Measurements from ENCODE around the gene DOCK3.
"Not testable (repeated sequence)": the region's sequence is repeated elsewhere in the genome, so short reads cannot be mapped to it uniquely, and the experiment has no call there.

DOCK3 gene

GRCh38 chr3:51139616-51140015 lies 464.9 kb downstream of the DOCK3 start:
- DNase-seq = no peak

DNA sequence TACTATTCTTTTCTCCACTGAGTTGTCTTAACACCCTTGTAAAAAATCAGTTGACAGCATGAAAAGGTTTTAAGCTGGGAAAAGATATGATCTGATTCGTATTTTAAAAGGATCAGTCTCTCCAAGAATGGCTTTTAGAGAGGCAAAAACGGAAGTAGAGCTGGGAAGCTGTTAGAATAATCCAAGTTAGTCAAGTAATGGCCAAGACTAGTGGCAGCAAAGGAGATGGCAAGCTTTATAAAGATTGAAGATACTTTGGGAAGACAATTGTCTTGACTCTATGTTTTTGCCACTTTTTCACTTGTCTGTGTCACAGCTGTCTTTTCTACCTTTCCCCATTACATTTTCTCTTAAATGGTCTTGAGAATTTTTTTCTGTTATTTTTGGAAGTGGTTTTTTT lies 466.8 kb downstream of the DOCK3 start:
- DNase-seq = no peak

GRCh38 chr3:51145811-51146585 lies 471.3 kb downstream of the DOCK3 start:
- no peak for DNase-seq

GRCh38 chr3:51146781-51147180 lies 472.1 kb downstream of the DOCK3 start:
- DNase-seq = no peak

- no peak for DNase-seq
Observed at GRCh38 chr3:51156147-51156546, 481.4 kb downstream of the DOCK3 start.

- no peak for DNase-seq
Observed at GRCh38 chr3:51163051-51163450, 488.3 kb downstream of the DOCK3 start.

DNA sequence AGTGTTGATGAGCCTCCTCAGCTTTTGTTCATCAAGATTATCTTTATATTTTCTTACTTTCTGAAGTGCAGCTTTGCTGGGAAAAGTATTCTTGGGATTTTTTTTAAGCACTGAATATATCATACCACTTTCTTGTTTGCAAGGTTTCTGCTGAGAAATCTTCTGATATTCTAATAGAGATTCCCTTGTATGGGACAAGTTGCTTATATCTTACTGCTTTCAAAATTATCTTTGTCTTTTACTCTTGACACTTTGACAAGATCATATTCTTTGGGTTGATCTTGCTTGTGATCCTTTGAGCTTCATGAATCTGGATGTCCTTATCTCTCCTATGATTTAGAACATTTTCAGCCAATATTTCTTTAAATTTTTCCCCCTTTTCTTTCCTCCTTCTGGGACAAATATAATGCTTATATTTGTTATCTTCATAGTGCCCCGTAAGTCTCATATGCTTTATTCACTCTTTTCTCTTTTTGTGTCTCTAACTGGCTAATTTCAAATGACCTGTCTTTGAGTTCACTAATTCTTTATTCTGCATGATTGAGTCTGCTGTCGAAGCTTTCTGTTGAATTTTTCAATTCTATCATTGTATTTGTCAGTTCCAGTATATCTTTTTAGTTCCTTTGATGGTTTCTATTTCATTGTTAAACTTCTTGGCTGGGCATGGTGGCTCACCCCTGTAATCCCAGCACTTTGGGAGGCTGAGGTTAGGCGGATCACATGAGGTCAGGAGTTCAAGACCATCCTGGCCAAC lies 499.0 kb downstream of the DOCK3 start:
- DNase-seq = no peak

GRCh38 chr3:51176923-51177322 lies 502.2 kb downstream of the DOCK3 start:
- no peak for DNase-seq

DNA sequence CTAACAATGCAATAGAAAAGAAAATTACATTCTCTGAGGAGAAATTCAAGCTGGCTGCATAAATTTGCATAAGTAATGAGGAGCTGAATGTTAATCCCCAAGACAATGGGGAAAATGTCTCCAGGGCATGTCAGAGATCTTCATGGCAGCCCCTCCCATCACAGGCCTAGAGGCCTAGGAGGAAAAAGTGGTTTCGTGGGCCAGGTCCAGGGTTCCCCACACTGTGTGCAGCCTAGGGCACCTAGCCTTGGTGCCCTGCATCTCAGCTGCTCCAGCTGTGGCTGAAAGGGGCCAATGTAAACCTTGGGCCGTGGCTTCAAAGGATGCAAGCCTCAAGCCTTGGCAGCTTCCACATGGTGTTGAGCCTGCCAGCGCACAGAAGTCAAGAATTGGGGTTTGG lies 511.7 kb downstream of the DOCK3 start:
- not testable (repeated sequence) for DNase-seq

DNA sequence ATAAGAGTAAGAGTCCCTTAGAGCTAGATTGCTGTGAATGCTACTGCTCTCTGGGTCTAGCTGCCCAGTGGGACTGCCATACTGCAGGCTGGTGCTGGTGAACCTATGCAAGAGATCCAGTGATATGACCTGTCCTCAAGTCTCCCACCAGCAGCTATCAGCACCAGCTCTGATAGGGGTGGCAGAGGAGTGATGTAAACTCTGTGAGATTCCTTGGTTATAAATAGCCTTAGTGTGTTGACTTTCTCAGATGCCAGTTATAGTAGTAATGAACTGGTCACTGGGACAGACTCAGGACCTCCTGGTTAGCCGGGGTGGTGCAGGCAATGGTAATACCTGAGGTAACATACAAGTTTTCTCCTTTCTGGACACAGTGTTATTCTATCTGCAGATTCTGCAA lies 515.5 kb downstream of the DOCK3 start:
- no peak for DNase-seq

GRCh38 chr3:51190827-51191226 lies 516.1 kb downstream of the DOCK3 start:
- no peak for DNase-seq

- no peak for DNase-seq
Observed at GRCh38 chr3:51191768-51192167, 517.0 kb downstream of the DOCK3 start.

DNA sequence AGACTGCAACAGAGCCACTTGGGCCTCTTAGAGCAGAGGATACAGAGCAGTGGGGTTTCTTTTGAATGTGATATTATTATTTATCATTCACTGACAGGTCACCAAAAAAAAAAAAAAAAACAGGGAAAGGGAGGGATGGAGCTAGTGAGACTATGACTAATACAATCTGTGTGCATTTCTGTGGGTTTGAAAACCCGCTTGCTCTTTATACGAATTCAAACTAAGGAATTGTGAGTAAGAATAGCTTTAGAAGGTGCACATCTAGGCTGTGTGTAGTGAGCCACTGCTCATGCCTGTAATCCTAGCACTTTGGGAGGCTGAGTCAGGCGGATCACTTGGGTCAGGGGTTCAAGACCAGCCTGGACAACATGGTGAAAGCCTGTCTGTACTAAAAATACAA lies 523.8 kb downstream of the DOCK3 start:
- DNase-seq = no peak

GRCh38 chr3:51199296-51199695 lies 524.6 kb downstream of the DOCK3 start:
- DNase-seq = not testable (repeated sequence)

- no peak for DNase-seq
Observed at GRCh38 chr3:51216291-51216690, 541.6 kb downstream of the DOCK3 start.

- DNase-seq = no peak
Observed at GRCh38 chr3:51221959-51222358, 547.2 kb downstream of the DOCK3 start.

DNA sequence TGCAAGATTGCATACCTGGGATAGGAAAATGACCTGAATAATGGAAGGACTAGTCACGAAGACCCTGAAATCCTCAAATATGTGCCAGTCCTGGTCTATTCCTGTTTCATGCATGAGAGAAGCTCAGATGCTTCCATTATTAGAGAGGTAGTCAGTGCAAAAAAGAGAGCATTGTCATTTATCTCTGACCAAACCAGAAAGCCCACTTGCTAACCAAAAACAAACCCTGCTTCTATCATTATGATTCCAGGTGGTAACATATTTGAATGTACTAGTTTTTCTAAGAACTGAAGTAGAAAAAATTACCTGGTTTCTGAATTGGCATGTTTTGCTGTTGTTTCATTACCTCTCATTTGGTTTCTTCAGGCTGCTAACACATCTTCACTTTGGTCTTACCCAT lies 549.6 kb downstream of the DOCK3 start:
- no peak for DNase-seq

DNA sequence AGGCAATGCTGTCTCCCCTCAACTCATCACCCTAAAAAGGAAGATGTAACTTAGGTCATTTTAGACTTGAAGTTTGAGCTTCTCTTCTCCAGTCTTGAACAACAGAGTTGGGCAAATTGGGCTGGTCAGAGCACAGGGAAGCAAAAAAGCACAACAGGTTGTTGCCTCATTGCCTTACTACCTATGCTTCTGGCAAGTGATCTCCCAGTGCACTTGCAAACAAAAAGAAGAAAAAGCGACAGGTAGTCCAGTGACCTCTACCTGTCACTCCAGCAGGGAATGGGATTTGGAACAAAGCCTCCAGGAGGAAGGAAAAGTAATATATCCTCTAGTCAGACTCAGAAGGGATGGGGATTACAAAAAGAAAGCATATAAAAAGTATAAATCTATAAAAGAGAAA lies 550.1 kb downstream of the DOCK3 start:
- DNase-seq = no peak

DNA sequence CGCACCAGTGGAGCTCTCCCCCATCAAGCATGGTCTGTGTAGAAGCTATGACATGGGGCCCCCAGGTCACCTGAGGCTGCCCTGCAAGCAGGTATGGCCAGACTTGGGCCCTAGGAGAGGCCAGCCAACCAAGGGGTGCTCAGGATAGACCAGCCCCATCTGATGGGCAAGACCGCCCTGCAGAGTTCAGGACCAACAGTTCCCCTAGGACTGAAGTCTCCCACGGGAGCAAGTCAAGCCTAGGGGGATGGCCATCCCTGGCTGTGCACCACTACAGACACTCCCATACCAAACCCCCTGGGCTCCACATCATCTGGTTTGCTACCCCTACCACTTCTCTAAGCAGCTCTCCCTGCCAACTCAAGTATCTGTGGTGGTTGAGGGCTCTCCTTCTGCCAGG lies 568.2 kb downstream of the DOCK3 start:
- DNase-seq = no peak

- DNase-seq = no peak
Observed at GRCh38 chr3:51243924-51244323, 569.2 kb downstream of the DOCK3 start.

- no peak for DNase-seq
Observed at GRCh38 chr3:51245867-51246266, 571.1 kb downstream of the DOCK3 start.

DNA sequence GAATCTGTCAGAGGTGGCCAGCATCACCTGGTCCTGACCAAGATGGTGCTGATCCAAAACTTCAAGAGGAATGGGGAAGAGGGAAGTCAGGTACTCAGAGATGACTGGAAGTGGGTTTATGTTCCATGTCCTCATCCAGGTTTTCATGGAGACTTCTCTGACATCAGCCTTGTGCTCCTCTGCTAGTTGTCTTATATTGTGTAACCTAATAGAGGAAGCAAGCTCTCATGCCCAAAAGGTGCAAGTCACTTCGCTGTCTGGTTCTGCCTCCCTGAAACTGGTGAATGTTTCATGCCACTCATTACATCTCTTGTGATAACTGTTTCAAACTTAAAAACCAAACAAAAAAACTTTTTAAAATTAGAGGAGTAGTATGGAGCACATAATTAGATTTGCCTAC lies 583.1 kb downstream of the DOCK3 start:
- peak in 1 of 2 donors; percentile 32 for DNase-seq

DNA sequence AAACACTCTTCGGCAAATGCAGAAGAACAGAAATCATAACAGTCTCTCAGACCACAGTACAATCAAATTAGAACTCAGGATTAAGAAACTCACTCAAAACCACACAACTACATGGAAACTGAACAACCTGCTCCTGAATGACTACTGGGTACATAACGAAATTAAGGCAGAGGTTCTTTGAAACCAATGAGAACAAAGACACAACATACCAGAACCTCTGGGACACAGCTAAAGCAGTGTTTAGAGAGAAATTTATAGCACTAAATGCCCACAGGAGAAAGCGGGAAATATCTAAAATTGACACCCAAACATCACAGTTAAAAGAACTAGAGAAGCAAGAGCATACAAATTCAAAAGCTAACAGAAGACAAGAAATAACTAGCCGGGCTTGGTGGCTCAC lies 589.4 kb downstream of the DOCK3 start:
- not testable (repeated sequence) for DNase-seq

DNA sequence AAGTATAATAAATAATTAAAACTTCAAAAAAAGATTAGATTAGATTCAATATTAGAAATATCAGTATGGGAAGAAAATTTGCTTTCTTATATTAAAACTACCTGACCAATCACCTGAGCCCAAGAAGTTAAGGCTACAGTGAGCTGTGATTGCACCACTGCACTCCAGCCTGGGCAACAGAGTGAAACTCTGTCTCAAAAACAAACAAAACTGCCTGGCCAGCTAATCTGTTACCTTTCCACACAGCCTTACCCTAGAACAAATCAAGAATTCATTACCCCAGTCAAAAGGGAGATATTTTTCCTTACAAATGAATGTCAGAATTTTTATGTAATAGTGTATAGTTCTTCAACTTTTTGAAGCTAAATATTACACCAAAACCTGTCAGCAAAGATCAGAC lies 593.4 kb downstream of the DOCK3 start:
- no peak for DNase-seq

DNA sequence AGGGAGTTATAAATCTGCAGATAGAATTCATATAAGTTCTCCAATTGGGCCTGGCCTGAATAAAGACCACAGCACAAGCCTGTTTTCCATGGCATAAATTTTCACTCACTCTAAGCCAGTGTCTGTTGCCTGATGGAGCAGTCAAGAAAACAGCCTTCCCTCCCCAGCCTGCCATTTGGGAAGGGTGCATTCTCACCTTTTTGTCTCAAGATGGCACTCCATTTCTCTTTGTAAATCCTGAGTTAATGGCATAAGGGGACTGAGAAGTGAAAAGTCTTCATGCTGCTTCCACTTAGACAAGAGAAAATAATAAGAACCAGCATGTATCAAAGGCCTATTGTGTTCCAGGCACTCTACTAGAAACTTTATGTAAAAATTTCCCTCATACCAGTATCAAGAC lies 594.7 kb downstream of the DOCK3 start:
- DNase-seq = no peak
